NOMO-1 treated with dmso at 0.1 percent for 144 hours (cell line): ENCODE results near the gene MEGF9.

Experiments used
- DNase-seq: peaks from one replicate; lab custom pipeline; 2025; ENCODE audit not compliant: unreplicated experiment; lab: John Stamatoyannopoulos, UW

Gene MEGF9

DNA sequence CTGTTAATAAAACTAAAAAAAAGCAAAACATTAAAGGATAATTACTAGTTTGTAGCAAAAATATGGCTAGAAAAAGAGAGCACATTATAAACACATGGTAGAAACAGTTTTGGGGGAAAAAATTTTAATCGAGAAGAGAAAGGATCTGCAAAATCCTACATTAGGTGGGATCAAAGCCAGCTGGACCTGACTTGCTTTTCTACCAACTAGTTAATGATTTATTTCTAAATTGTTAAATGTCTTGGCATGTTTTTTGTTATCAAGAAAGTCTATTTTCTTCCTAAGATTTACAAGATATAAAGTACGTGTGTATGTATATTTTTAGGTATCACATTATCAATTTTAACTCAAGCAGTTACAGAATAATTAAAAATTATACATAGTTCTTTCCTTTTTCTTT is 87.2 kb downstream of the MEGF9 start:
- DNase-seq = no peak

- DNase-seq = no peak
Measured at GRCh38 chr9:120626512-120626911, 87.8 kb downstream of the MEGF9 start.

GRCh38 chr9:120625222-120625621 is 89.0 kb downstream of the MEGF9 start:
- no peak for DNase-seq

- DNase-seq = no peak
Measured at GRCh38 chr9:120622790-120623189, 91.5 kb downstream of the MEGF9 start.

GRCh38 chr9:120621941-120622340 is 92.3 kb downstream of the MEGF9 start:
- DNase-seq = no peak

GRCh38 chr9:120619751-120620655 is 94.3 kb downstream of the MEGF9 start:
- DNase-seq = no peak

- no peak for DNase-seq
Measured at GRCh38 chr9:120616966-120617935, 97.0 kb downstream of the MEGF9 start.

DNA sequence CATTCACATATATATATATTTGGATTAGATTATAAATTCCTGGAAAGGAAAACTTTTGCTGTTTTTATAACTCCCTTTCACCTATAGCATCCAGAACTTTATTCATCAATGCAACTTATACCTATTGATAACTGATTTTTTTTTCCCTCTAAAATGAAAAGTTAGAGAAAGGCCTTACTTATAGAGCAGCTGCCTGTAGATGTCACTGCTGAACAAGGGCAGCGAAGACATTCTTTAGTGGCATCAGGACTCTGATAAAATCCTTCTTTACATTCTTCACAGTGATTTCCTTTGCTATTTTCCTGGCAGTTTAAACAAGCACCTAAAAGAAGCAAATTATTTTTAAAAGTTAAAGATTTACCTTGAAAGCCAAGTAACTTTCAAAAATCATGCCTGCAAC is 102.1 kb downstream of the MEGF9 start:
- DNase-seq = no peak

DNA sequence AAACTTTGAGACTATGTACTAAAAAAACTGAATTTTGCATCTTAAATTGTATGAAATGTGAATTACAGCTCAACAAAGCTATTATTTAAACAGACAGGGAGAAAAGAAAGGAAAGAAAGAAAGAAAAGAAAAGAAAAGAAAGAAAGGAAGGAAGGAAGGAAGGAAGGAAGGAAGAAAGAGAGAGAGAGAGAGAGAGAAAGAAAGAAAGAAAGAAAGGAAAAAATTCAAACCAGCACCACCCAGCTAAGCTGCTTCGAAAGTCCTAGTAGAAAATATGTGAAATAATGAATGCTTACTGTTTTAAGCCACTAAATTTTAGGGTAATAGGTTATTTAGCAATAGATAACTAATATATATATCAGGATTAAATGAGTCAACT is 102.6 kb downstream of the MEGF9 start:
- DNase-seq = no peak

DNA sequence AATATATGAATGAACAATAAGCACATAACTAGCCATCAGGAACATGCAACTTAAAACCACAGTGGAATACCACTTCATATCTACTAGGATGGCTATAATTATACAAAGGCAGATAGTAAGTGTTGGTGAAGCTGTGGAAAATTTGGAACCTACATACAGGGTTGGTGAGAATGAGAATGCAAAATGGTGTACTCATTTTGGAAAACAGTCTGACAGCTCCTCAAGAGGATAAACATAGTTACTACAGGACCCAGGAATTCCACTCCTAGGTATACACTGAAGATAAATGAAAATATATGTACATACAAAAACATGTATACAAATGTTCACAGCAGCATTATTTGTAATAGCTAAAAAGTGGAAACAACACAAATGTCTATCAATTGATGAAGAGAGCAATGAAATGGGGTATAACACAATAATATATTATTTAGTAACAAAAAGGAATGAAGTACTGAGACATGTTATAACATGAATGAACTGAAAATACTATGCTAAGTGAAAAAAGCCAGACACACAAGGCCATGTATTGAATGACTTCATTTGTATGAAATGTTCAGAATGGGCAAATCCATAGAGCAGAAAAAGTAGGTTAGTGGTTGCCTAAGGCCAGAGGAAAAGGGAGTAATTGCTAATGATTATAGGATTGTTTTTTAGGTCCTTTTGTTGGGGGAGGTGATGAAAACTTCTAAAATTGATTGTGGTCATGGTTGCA is 103.1 kb downstream of the MEGF9 start:
- no peak for DNase-seq

- DNase-seq = no peak
Measured at GRCh38 chr9:120609636-120610035, 104.6 kb downstream of the MEGF9 start.

- DNase-seq = no peak
Measured at GRCh38 chr9:120608421-120608820, 105.8 kb downstream of the MEGF9 start.

DNA sequence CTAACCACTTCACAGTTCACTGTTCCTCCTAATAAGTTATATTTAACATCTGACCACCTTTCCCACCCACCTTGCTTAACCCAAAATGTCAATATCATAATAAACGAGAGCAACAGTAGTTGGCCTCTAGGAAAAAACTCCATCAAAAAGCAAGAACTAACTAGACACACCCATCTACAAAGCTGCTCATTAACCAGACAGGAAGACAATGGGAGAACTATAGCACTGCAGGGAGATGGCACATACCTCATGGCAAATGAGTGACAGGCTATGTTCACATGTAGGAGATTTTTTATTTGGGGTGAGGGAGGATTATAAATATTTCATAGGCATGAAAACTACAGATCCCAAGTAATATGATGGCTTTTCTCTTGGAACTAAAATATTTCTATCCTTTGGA is 110.7 kb downstream of the MEGF9 start:
- no peak for DNase-seq

DNA sequence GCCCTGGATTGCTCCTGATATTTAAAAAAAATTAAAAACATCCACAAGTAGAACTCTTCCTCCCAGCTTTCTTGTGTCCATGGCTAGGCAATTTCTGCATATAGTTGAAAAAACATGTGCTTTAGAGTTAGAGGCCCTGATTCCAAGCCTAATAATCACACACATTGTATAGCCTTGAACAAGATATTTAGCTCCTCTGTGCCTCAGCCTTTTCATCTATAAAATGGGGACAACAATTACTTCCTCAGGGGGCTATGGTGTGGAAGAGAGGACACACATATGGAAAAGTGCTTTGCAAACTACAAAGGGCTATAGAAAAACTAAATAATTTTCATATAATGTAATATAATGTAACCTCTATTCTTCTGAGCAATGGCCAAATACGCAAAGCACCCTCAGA is 111.3 kb downstream of the MEGF9 start:
- no peak for DNase-seq

- DNase-seq = no peak
Measured at GRCh38 chr9:120593955-120594277, 120.4 kb downstream of the MEGF9 start.

GRCh38 chr9:120593250-120593954 is 120.9 kb downstream of the MEGF9 start:
- DNase-seq = no peak

- DNase-seq = peak; percentile 24
Measured at GRCh38 chr9:120592210-120592609, 122.1 kb downstream of the MEGF9 start.

DNA sequence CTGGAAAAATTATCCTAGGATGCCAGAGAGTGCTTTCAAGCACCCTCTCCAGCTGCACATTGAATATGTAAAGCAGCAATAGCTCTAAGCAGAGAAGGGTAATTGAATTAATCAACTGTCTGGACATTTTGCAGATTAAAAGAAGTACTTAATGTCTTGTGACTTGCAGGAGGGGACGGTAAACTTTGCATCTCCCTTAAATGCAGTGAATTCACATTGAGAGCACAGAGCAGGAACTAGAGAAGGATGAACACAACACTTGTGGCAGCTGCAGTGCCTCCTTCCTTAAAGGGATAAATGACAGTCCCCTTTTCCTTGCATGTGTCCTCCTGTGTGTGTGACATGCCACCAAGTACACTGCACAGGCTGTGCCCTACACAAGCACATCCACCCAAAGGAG is 126.9 kb downstream of the MEGF9 start:
- DNase-seq = no peak

GRCh38 chr9:120583958-120584369 is 130.3 kb downstream of the MEGF9 start:
- DNase-seq = peak; percentile 76

GRCh38 chr9:120580051-120580896 is 134.0 kb downstream of the MEGF9 start, which contains the start of gene CDK5RAP2:
TSS of gene CDK5RAP2 (minus strand) at chr9:120580167. CDS start at chr9:120579978, 189 bp downstream.
- DNase-seq = peak; percentile 98
